Esophagus muscularis mucosa (tissue), 4 donors: ENCODE data around the gene ATP5F1C. TPM values are rescaled to one million over a fixed set of nuclear protein-coding genes. Genes with fewer than 3 reads are reported as not detected.
"Not testable (repeated sequence)": the region's sequence is repeated elsewhere in the genome, so short reads cannot be mapped to it uniquely, and the experiment has no call there.

Source experiments
- DNase-seq: peaks from one replicate; pipeline ENCODE4 v3.0.0-alpha.2; 2017; ENCODE audit errors: extremely low spot score
- H3K27ac ChIP-seq, 4 donors: fragments of 200-600 bp; sonication (generic); replicated peaks in 1 of 4; 1 replicate in 3 of 4; 2 replicates in 1 of 4; pipeline ENCODE4 v1.5.1; 2016 to 2019; ENCODE audit warnings: mild to moderate bottlenecking in 1 of 4
- H3K27me3 ChIP-seq, 4 donors: fragments of 200-600 bp; sonication (generic); one replicate each; pipeline versions ENCODE4 v1.5.1 to v1.6.0; 2016 to 2019
- H3K36me3 ChIP-seq, 4 donors: fragments of 200-600 bp; sonication (generic); one replicate each; pipeline ENCODE4 v1.5.1; 2016 to 2019
- H3K4me1 ChIP-seq, 4 donors: fragments of 200-600 bp; sonication (generic); one replicate each; pipeline ENCODE4 v1.5.1; 2016 to 2019
- H3K4me3 ChIP-seq, 4 donors: fragments of 200-600 bp; sonication (generic); 1 replicate in 2 of 4; 2 replicates in 2 of 4; pipeline ENCODE4 v1.5.1; 2016 to 2019; ENCODE audit warnings: mild to moderate bottlenecking in 4 of 4, moderate library complexity in 1 of 4
- H3K9me3 ChIP-seq, 4 donors: fragments of 200-600 bp; sonication (generic); 1 replicate in 3 of 4; 2 replicates in 1 of 4; pipeline ENCODE4 v1.5.1; 2016 to 2019
- CTCF ChIP-seq, 3 experiments: fragments of 200-600 bp in 2 of 3; fragments of 450-650 bp in 1 of 3; sonication (generic) in 2 of 3; IDR thresholded peaks; one replicate each; pipeline ENCODE4 v1.5.1; 2017 to 2019; ENCODE audit warnings: antibody characterized with exemption in 3 of 3, mild to moderate bottlenecking in 2 of 3, moderate library complexity in 1 of 3
- EP300 ChIP-seq: sonication (generic); formaldehyde crosslinking; IDR thresholded peaks from one replicate; pipeline ENCODE4 v1.6.1; 2017; ENCODE audit warnings: antibody characterized with exemption
- POLR2A ChIP-seq: fragments of 450-650 bp; IDR thresholded peaks from one replicate; pipeline ENCODE4 v1.6.1; 2017; ENCODE audit warnings: antibody characterized with exemption, moderate library complexity, mild to moderate bottlenecking, low read depth
- POLR2AphosphoS5 ChIP-seq, 2 donors: sonication (generic); formaldehyde crosslinking; IDR thresholded peaks; one replicate each; pipeline ENCODE4 v1.6.1; 2017; ENCODE audit warnings: antibody characterized with exemption in 2 of 2
- WGBS: methylation state at CpG from one replicate; pipeline ENCODE4 v1.1.5; 2018; 5-methylcytosine and 5-hydroxymethylcytosine counted together
- intact Hi-C: fragments of 100-400 bp; cut with DNase I; formaldehyde crosslinking; loops from one replicate; pipeline ENCODE4 v1.15.1; 2023
- total RNA-seq, 4 donors: library from RNA; depleted of rRNA; stranded (reverse); fragments of >200 nt; gene quantifications; one replicate each; pipeline versions ENCODE4 v1.1.0 to v1.2.1, GENCODE V29; 2016

ATP5F1C gene
- total RNA-seq, 4 donors from 2014 or later: 220 to 321 (median 258) TPM

DNA sequence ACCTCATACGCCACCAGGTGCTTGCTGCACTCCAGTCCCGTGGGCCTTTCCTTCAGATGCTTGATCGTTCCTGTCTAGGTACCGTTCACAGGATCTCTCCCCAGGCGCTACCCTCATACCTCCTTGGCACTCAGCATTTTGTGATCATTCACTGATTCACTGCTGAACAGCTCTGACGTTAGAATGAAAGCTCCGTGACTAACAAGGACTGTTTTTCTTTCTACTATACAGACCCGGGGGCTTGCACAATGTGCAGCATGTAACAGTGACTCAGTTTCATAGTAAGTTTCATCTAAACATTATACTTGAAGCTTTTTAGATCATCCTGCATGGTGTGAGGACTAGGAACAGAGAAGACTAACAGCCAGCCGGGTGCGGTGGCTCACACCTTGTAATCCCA is 20.8 kb upstream of the ATP5F1C start:
- Histone ChIP-seq H3K36me3 (peaks cover 55 to 98% (median 84%) of the 10 kb centered on the region in 4 donors), H3K27me3 (no peaks in the 10 kb centered on the region), H3K4me3 (no peak overlapping the region), H3K27ac (no peak overlapping the region), H3K4me1 (no peaks in the 10 kb centered on the region), H3K9me3 (no peaks in the 10 kb centered on the region)
- intact Hi-C loops: no loop called here
- TF ChIP-seq POLR2A: no peak
- no peak for TF ChIP-seq EP300
- TF ChIP-seq POLR2AphosphoS5 (IDR thresholded peaks at IDR 0.05): no peak
- no peak for TF ChIP-seq CTCF (IDR thresholded peaks at IDR 0.05)
- 87% methylated on average over 10 of the region's 10 CpGs for WGBS
- no peak for DNase-seq

GRCh38 chr10:7768417-7768816 is 19.6 kb upstream of the ATP5F1C start:
- H3K36me3 ChIP-seq: peaks cover 43 to 98% (median 79%) of the 10 kb centered on the region in 4 donors
- TF ChIP-seq POLR2AphosphoS5 (IDR thresholded peaks at IDR 0.05): no peak
- TF ChIP-seq EP300: no peak

DNA sequence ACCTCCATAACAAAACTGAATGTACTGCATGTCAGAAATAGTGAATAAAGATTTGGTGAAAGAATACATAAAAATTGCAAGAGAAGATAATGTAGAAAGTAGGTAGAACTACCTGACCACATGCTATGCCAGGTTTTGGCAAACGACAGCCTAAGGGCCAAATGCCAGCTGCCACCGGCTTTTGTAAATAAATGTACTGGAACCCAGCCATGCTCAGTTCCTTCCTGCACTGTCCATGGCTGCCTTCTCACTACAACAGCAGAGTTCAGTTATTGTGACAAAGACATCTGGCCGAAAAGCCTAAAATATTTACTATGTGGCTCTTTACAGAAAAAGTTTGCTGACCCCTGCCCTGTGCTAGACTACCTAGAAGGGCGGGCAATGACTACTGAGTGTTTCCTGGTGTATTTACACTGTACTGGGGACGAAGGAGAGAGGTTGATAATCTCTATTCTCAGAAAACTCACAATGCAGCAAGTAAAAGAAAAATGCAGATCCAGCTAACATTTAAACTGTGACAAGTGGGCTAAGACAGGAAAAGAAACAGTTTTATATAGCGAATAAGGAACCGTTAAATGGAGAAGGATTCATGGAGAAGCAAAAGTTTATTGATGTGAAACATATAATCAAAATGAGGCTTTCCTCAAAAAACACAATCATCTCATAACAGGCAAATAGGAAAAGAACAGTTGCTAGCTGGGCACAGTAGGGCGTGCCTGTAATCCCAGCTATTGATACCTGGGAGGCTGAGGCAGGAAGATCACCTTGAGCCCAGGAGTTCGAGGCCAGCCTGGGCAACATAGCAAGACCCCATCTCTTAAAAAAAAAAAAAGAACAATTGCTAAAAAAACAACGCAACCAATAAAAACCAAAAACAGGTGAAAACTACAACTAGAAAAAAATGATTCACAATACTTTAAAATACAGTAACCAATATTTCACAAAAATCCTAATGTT is 13.9 kb upstream of the ATP5F1C start:
- peaks cover 17 to 99% (median 73%) of the 10 kb centered on the region in 4 donors for H3K36me3 ChIP-seq

More at GRCh38 chr10:7768417-7768816, 19.6 kb upstream of the ATP5F1C start:
- 92% methylated on average over 7 of the region's 7 CpGs for WGBS
- Histone ChIP-seq H3K4me3 (no peak overlapping the region), H3K4me1 (no peaks in the 10 kb centered on the region), H3K9me3 (no peaks in the 10 kb centered on the region), H3K27ac (no peak overlapping the region), H3K27me3 (no peaks in the 10 kb centered on the region)
- intact Hi-C loops: no loop called here
- DNase-seq: no peak

DNA sequence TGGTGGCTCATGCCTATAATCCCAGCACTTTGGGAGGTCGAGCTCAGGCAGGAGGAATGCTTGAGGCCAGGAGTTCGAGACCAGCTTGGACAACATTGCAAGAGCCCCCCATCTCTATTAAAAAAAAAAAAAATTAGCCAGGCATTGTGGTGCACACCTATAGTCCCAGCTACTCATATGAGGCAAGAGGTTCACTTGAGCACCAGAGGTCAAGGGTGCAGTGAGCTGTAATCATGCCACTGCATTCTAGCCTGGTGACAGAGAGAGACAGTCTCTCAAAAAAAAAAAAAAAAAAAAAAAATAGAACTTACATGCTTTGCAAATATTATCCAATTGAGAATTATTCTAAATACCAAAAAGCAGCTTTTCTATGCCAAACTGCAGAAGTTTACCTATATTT is 11.2 kb upstream of the ATP5F1C start:
- no peak for TF ChIP-seq CTCF (IDR thresholded peaks at IDR 0.05)
- no peak for TF ChIP-seq EP300
- no peak for TF ChIP-seq POLR2A
- TF ChIP-seq POLR2AphosphoS5 (IDR thresholded peaks at IDR 0.05): no peak
- intact Hi-C loops: no loop called here
- DNase-seq: no peak
- Histone ChIP-seq H3K9me3 (no peaks in the 10 kb centered on the region), H3K4me3 (no peak overlapping the region), H3K27me3 (no peaks in the 10 kb centered on the region), H3K4me1 (peaks cover 0 to 5% (median 2%) of the 10 kb centered on the region in 4 donors), H3K36me3 (peaks cover 22 to 95% (median 76%) of the 10 kb centered on the region in 4 donors), H3K27ac (no peak overlapping the region)
- WGBS: 100% methylated on average over 2 of the region's 2 CpGs

More for the DNA sequence above, 13.9 kb upstream of the ATP5F1C start:
- TF ChIP-seq EP300: no peak
- no peak for TF ChIP-seq CTCF (IDR thresholded peaks at IDR 0.05)
- TF ChIP-seq POLR2A: no peak
- TF ChIP-seq POLR2AphosphoS5 (IDR thresholded peaks at IDR 0.05): no peak
- Histone ChIP-seq H3K27ac (no peak overlapping the region), H3K27me3 (no peaks in the 10 kb centered on the region), H3K4me3 (no peak overlapping the region), H3K4me1 (peaks cover 0 to 5% (median 2%) of the 10 kb centered on the region in 4 donors), H3K9me3 (no peaks in the 10 kb centered on the region)
- intact Hi-C loops: no loop called here
- 68% methylated on average over 10 of the region's 10 CpGs for WGBS
- no peak for DNase-seq

DNA sequence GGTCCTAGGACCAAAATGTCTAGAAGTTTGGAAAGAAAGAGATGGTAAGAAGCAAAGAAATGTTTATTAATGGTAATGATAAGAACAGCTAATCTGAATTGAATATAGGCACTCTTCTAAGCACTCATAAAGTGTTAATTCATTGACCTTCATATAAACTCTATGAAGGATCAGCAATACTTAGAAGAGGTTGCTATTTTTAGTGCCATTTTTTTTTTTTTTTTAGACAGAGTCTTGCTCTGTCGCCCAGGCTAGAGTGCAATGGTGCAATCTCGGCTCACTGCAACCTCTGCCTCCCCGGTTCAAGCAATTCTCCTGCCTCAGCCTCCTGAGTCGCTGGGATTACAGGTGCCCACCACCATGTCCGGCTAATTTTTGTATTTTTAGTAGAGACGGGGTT is 5.8 kb upstream of the ATP5F1C start:
- H3K4me1 ChIP-seq: peaks cover 10 to 30% (median 26%) of the 10 kb centered on the region in 4 donors
- H3K4me3 ChIP-seq, DNase-seq, H3K27me3 ChIP-seq, H3K27ac ChIP-seq, intact Hi-C loops, H3K9me3 ChIP-seq: not testable (repeated sequence)
- H3K36me3 ChIP-seq: peaks cover 22 to 51% (median 44%) of the 10 kb centered on the region in 4 donors
- WGBS: 91% methylated on average over 6 of the region's 6 CpGs
